CD4-positive, CD25-positive, alpha-beta regulatory T cell (primary cell): ENCODE data around the gene TMPRSS3. TPM values are rescaled to one million over a fixed set of nuclear protein-coding genes. Genes with fewer than 3 reads are reported as not detected.
A peak's percentile ranks its signal among the peaks of the same experiment; 100 is the strongest.

Source experiments
- ATAC-seq, 2 donors: fragments of 150-1000 bp; cut with Tn5 transposase; one replicate each; pipeline ENCODE4 v1.10.0; 2021; ENCODE audit warnings: low read depth in 2 of 2, moderate number of reproducible peaks in 2 of 2, moderate library complexity in 1 of 2
- DNase-seq, 3 donors: peaks; one replicate each; pipeline versions ENCODE4 v3.0.0 to v3.0.0-alpha.2; 2012 to 2022; ENCODE audit warnings: mixed read lengths in 1 of 3
- H3K27ac ChIP-seq: one replicate; pipeline ENCODE4 v1.7.0; 2013; ENCODE audit warnings: mild to moderate bottlenecking, low read length; ENCODE audit not compliant: insufficient read depth, poor library complexity, severe bottlenecking
- H3K27me3 ChIP-seq: one replicate; pipeline ENCODE4 v1.7.0; 2013; ENCODE audit warnings: low read length; ENCODE audit not compliant: control insufficient read depth, insufficient read depth
- H3K36me3 ChIP-seq: one replicate; pipeline ENCODE4 v1.7.0; 2013; ENCODE audit warnings: mild to moderate bottlenecking, low read length, moderate library complexity; ENCODE audit not compliant: control insufficient read depth, insufficient read depth
- H3K4me1 ChIP-seq: 2 replicates; pipeline ENCODE4 v1.7.0; 2013; ENCODE audit warnings: mild to moderate bottlenecking, low read length; ENCODE audit not compliant: insufficient read depth, control insufficient read depth, poor library complexity, severe bottlenecking
- H3K4me3 ChIP-seq: one replicate; pipeline ENCODE4 v1.7.0; 2013; ENCODE audit warnings: low read depth, mild to moderate bottlenecking, low read length, moderate library complexity
- H3K9me3 ChIP-seq, 2 experiments: 1 replicate in 1 of 2; 2 replicates in 1 of 2; pipeline ENCODE4 v1.7.0; 2013; ENCODE audit warnings: low read length in 2 of 2, mild to moderate bottlenecking in 1 of 2, moderate library complexity in 1 of 2; ENCODE audit not compliant: control insufficient read depth in 2 of 2
- H3K27ac Mint-ChIP-seq, 3 donors: one replicate each; pipeline ENCODE4 v1.8.0; 2020 to 2022; ENCODE audit warnings: mild to moderate bottlenecking in 3 of 3, mixed read lengths in 3 of 3, moderate library complexity in 2 of 3
- H3K27me3 Mint-ChIP-seq: one replicate; pipeline ENCODE4 v1.8.0; 2022; ENCODE audit warnings: mild to moderate bottlenecking, mixed read lengths
- H3K36me3 Mint-ChIP-seq: one replicate; pipeline ENCODE4 v1.8.0; 2020; ENCODE audit warnings: mixed read lengths
- H3K4me1 Mint-ChIP-seq, 4 donors: one replicate each; pipeline ENCODE4 v1.8.0; 2020 to 2022; ENCODE audit warnings: mixed read lengths in 4 of 4, mild to moderate bottlenecking in 1 of 4
- H3K4me3 Mint-ChIP-seq, 4 donors: one replicate each; pipeline ENCODE4 v1.8.0; 2020 to 2022; ENCODE audit warnings: mild to moderate bottlenecking in 4 of 4, mixed read lengths in 4 of 4, moderate library complexity in 3 of 4
- H3K9me3 Mint-ChIP-seq, 7 donors: one replicate each; pipeline ENCODE4 v1.8.0; 2020 to 2022; ENCODE audit warnings: mixed read lengths in 7 of 7, mild to moderate bottlenecking in 3 of 7, moderate library complexity in 2 of 7
- polyA plus RNA-seq, 4 donors: library from polyadenylated mRNA; unstranded; fragments of 300-500 nt; fragmentation: Illumina TruSeq; gene quantifications; one replicate each; pipeline ENCODE4 v1.2.3, GENCODE V29; 2021
- total RNA-seq: library from RNA; stranded (reverse); gene quantifications from one replicate; pipeline ENCODE4 v1.2.3, GENCODE V29; 2022

The TMPRSS3 gene
- total and polyA plus RNA-seq, 5 donors from 2014 or later: 1.1 to 4.0 (median 2.3) TPM

GRCh38 chr21:42379426-42380215 is 16.2 kb downstream of the TMPRSS3 start:
- no peaks in the 10 kb centered on the region for H3K27me3 Mint-ChIP-seq
- H3K4me1 ChIP-seq: peaks cover 12% of the 10 kb centered on the region
- peaks cover 1 to 11% (median 8%) of the 10 kb centered on the region in 4 donors for H3K4me1 Mint-ChIP-seq
- no peaks in the 10 kb centered on the region for H3K27me3 ChIP-seq
- peaks cover 0 to 17% (median 4%) of the 10 kb centered on the region in 7 donors for H3K9me3 Mint-ChIP-seq
- no peak for DNase-seq
- no peak overlapping the region for H3K27ac ChIP-seq
- H3K36me3 Mint-ChIP-seq: no peaks in the 10 kb centered on the region
- no peak overlapping the region for H3K27ac Mint-ChIP-seq
- no peak overlapping the region for H3K4me3 Mint-ChIP-seq
- no peaks in the 10 kb centered on the region for H3K36me3 ChIP-seq
- ATAC-seq: no peak
- H3K4me3 ChIP-seq: no peak overlapping the region
- peaks cover 0 to 11% of the 10 kb centered on the region in 2 experiments for H3K9me3 ChIP-seq

- Mint-ChIP-seq H3K27ac (no peak overlapping the region), H3K9me3 (peaks cover 0 to 17% (median 4%) of the 10 kb centered on the region in 7 donors), H3K4me3 (no peak overlapping the region), H3K36me3 (no peaks in the 10 kb centered on the region), H3K4me1 (peaks cover 5 to 10% (median 7%) of the 10 kb centered on the region in 4 donors), H3K27me3 (no peaks in the 10 kb centered on the region)
- peaks cover 11% of the 10 kb centered on the region for H3K4me1 ChIP-seq
- no peak for ATAC-seq
- no peaks in the 10 kb centered on the region for H3K27me3 ChIP-seq
- no peaks in the 10 kb centered on the region for H3K36me3 ChIP-seq
- H3K27ac ChIP-seq: no peak overlapping the region
- no peak for DNase-seq
- no peak overlapping the region for H3K4me3 ChIP-seq
- peaks cover 0 to 11% of the 10 kb centered on the region in 2 experiments for H3K9me3 ChIP-seq
These were observed 17.4 kb downstream of the TMPRSS3 start for GRCh38 chr21:42378418-42378817.

GRCh38 chr21:42377951-42378340 is 17.9 kb downstream of the TMPRSS3 start:
- H3K36me3 Mint-ChIP-seq: no peaks in the 10 kb centered on the region
- DNase-seq: no peak
- Histone ChIP-seq H3K27me3 (no peaks in the 10 kb centered on the region), H3K9me3 (peaks cover 0 to 11% of the 10 kb centered on the region in 2 experiments), H3K27ac (no peak overlapping the region), H3K36me3 (no peaks in the 10 kb centered on the region), H3K4me3 (no peak overlapping the region), H3K4me1 (peaks cover 11% of the 10 kb centered on the region)
- H3K9me3 Mint-ChIP-seq: peaks cover 0 to 17% (median 4%) of the 10 kb centered on the region in 7 donors
- H3K4me3 Mint-ChIP-seq: no peak overlapping the region
- no peaks in the 10 kb centered on the region for H3K27me3 Mint-ChIP-seq
- ATAC-seq: no peak
- no peak overlapping the region for H3K27ac Mint-ChIP-seq
- peaks cover 5 to 10% (median 7%) of the 10 kb centered on the region in 4 donors for H3K4me1 Mint-ChIP-seq

GRCh38 chr21:42377211-42377950 is 18.5 kb downstream of the TMPRSS3 start:
- Mint-ChIP-seq H3K4me3 (no peak overlapping the region), H3K27me3 (no peaks in the 10 kb centered on the region), H3K27ac (peak overlapping the region in 1 of 3 donors; percentile 51), H3K36me3 (no peaks in the 10 kb centered on the region), H3K4me1 (peaks cover 3 to 10% (median 7%) of the 10 kb centered on the region in 4 donors), H3K9me3 (peaks cover 0 to 12% (median 3%) of the 10 kb centered on the region in 7 donors)
- Histone ChIP-seq H3K27me3 (no peaks in the 10 kb centered on the region), H3K4me1 (peaks cover 11% of the 10 kb centered on the region), H3K36me3 (no peaks in the 10 kb centered on the region), H3K4me3 (no peak overlapping the region), H3K9me3 (peaks cover 0 to 11% of the 10 kb centered on the region in 2 experiments), H3K27ac (no peak overlapping the region)
- DNase-seq: no peak
- ATAC-seq: no peak

- no peak overlapping the region for H3K4me3 ChIP-seq
- no peaks in the 10 kb centered on the region for H3K36me3 ChIP-seq
- H3K27ac ChIP-seq: no peak overlapping the region
- Mint-ChIP-seq H3K36me3 (no peaks in the 10 kb centered on the region), H3K4me3 (no peak overlapping the region), H3K27ac (no peak overlapping the region), H3K4me1 (peaks cover 3 to 10% (median 7%) of the 10 kb centered on the region in 4 donors), H3K27me3 (no peaks in the 10 kb centered on the region), H3K9me3 (peaks cover 0 to 4% (median under 1%) of the 10 kb centered on the region in 7 donors)
- DNase-seq (no peak), ATAC-seq (no peak)
- peaks cover 0 to 2% of the 10 kb centered on the region in 2 experiments for H3K9me3 ChIP-seq
- H3K27me3 ChIP-seq: no peaks in the 10 kb centered on the region
- peaks cover 11% of the 10 kb centered on the region for H3K4me1 ChIP-seq
These were observed 19.4 kb downstream of the TMPRSS3 start for GRCh38 chr21:42376338-42376982.

- DNase-seq (no peak), ATAC-seq (no peak)
- no peaks in the 10 kb centered on the region for H3K9me3 Mint-ChIP-seq
- Histone ChIP-seq H3K4me1 (peaks cover 11% of the 10 kb centered on the region), H3K27ac (no peak overlapping the region), H3K4me3 (no peak overlapping the region), H3K9me3 (no peaks in the 10 kb centered on the region), H3K27me3 (no peaks in the 10 kb centered on the region), H3K36me3 (no peaks in the 10 kb centered on the region)
- H3K36me3 Mint-ChIP-seq: no peaks in the 10 kb centered on the region
- H3K27me3 Mint-ChIP-seq: no peaks in the 10 kb centered on the region
- no peak overlapping the region for H3K27ac Mint-ChIP-seq
- no peak overlapping the region for H3K4me3 Mint-ChIP-seq
- peaks cover 3 to 10% (median 7%) of the 10 kb centered on the region in 4 donors for H3K4me1 Mint-ChIP-seq
These were observed 19.9 kb downstream of the TMPRSS3 start for GRCh38 chr21:42375966-42376337.

GRCh38 chr21:42375506-42375905 is 20.3 kb downstream of the TMPRSS3 start:
- no peak for ATAC-seq
- no peaks in the 10 kb centered on the region for H3K9me3 ChIP-seq
- Mint-ChIP-seq H3K36me3 (no peaks in the 10 kb centered on the region), H3K4me3 (peak overlapping the region in 1 of 4 donors; percentile 64), H3K27me3 (no peaks in the 10 kb centered on the region), H3K9me3 (no peaks in the 10 kb centered on the region), H3K4me1 (peaks cover 3 to 10% (median 7%) of the 10 kb centered on the region in 4 donors), H3K27ac (no peak overlapping the region)
- DNase-seq: no peak
- H3K27me3 ChIP-seq: no peaks in the 10 kb centered on the region
- no peak overlapping the region for H3K4me3 ChIP-seq
- no peaks in the 10 kb centered on the region for H3K36me3 ChIP-seq
- no peak overlapping the region for H3K27ac ChIP-seq
- H3K4me1 ChIP-seq: peaks cover 11% of the 10 kb centered on the region
